ENCODE measurements around the gene RET.
"Not testable (repeated sequence)": the region's sequence is repeated elsewhere in the genome, so short reads cannot be mapped to it uniquely, and the experiment has no call there.

Gene RET

DNA sequence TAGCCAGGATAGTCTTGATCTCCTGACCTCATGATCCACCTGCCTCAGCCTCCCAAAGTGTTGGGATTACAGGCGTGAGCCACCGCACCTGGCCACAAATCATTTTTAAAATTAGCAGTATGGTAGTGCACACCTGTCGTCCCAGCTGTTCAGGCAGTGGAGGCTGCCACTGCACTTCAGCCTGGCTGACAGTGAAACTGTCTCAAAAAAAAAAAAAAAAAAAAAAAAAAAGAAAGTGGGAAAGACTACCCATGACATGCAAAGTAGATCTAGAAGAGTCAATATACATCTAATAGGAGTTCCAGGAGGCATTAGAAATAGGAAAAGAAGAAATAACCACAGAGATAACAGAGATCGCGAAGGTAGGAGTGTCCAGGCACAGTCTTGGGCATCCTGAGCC lies 64.6 kb downstream of the RET start:
- H3K27me3 ChIP-seq (ENCODE audit: control insufficient read depth, insufficient read depth, low read length) = peaks cover 6% of the 10 kb centered on the region
- peaks cover 21% of the 10 kb centered on the region for H3K4me1 ChIP-seq (ENCODE audit: control insufficient read depth, insufficient read depth, low read length)
- H3K36me3 ChIP-seq (ENCODE audit: control insufficient read depth, insufficient read depth, low read length) = no peaks in the 10 kb centered on the region
- H3K9me3 ChIP-seq (ENCODE audit: control insufficient read depth, insufficient read depth, low read length) = no peaks in the 10 kb centered on the region
- H3K4me3 ChIP-seq (ENCODE audit: low read depth, low read length) = no peak overlapping the region
- no peak overlapping the region for H3K9ac ChIP-seq (ENCODE audit: low read depth, low read length)

DNA sequence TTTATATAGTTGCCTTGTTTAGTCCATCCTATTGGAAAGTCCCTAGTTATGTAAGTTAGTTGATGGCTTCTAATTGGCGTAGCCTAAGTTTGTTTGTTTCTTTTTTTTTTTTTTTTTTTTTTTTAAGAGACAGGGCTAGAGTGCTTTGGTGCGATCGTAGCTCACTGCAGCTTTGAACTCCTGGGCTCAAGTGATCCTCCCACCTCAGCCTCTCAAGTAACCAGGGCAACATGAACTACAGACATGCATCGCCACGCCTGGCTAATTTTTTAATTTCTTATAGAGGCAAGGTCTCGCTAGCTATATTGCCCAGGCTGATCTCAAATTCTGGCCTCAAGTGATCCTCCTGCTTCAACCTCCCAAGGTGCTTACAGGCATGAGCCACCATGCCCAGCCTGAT lies 68.4 kb downstream of the RET start:
- no peaks in the 10 kb centered on the region for H3K27me3 ChIP-seq (ENCODE audit: control insufficient read depth, insufficient read depth, low read length)
- H3K4me1 ChIP-seq (ENCODE audit: control insufficient read depth, insufficient read depth, low read length) = peaks cover 19% of the 10 kb centered on the region
- no peaks in the 10 kb centered on the region for H3K36me3 ChIP-seq (ENCODE audit: control insufficient read depth, insufficient read depth, low read length)
- H3K9ac ChIP-seq (ENCODE audit: low read depth, low read length) = no peak overlapping the region
- H3K9me3 ChIP-seq (ENCODE audit: control insufficient read depth, insufficient read depth, low read length) = no peaks in the 10 kb centered on the region
- H3K4me3 ChIP-seq (ENCODE audit: low read depth, low read length) = no peak overlapping the region

DNA sequence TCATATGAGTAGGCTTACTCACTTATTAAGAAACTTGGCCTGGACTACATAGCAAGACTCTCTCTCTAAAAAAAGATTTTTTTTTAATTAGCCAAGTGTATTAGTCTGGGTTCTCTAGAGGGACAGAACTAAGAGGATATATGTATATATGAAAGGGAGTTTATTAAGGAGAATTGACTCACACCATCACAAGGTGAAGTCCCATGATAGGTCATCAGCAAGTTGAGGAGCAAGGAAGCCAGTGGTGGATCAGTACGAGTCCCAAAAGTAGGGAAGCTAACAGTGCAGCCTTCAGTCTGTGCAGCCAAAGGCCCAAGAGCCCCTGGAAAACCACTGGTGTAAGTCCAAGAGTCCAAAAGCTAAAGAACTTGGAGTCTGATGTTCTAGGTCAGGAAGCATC lies 69.1 kb downstream of the RET start:
- not testable (repeated sequence) for H3K27me3 ChIP-seq (ENCODE audit: control insufficient read depth, insufficient read depth, low read length); H3K9me3 ChIP-seq (ENCODE audit: control insufficient read depth, insufficient read depth, low read length); H3K9ac ChIP-seq (ENCODE audit: low read depth, low read length); H3K36me3 ChIP-seq (ENCODE audit: control insufficient read depth, insufficient read depth, low read length); H3K4me3 ChIP-seq (ENCODE audit: low read depth, low read length)
- H3K4me1 ChIP-seq (ENCODE audit: control insufficient read depth, insufficient read depth, low read length) = peaks cover 19% of the 10 kb centered on the region

DNA sequence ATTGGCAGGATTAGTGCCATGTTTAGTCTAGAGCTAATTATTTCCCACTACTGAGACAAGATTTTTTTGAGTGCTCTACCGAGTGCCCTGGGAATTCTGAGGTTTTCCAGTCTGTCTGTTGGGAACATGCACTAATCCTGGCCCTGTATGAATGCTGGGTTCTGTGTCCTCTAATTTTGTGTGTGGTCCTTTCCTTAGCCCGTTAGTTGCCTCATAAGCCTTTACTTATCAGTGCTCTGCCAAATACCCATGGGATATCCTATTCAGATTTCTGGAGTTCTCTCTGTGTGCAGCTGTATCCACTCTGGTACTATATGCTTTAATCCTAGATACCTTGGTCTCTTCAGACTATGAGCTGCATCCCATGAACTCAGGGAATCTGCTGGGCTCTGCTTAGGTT lies 74.5 kb downstream of the RET start:
- Histone ChIP-seq H3K9me3 (ENCODE audit: control insufficient read depth, insufficient read depth, low read length) (no peaks in the 10 kb centered on the region), H3K4me1 (ENCODE audit: control insufficient read depth, insufficient read depth, low read length) (no peaks in the 10 kb centered on the region), H3K36me3 (ENCODE audit: control insufficient read depth, insufficient read depth, low read length) (no peaks in the 10 kb centered on the region)

DNA sequence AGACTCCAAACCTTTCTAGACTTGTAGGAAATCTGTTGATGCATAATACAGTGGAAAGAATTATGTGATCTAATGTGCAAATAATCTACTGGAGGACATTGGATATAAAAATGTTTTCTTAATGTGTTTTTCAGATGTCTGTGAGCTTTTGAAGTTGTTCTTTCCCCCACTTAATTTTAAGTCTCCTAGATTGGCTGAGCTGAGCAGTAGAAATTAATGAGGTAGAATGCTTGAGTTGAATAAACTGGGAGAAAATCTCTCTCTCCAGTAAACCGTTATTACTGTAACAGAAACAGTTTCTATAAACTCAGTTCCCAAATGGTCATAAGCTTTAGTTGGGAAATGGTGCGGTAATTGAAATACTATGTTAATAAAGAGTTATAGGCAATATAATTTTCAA lies 77.0 kb downstream of the RET start:
- H3K9ac ChIP-seq (ENCODE audit: low read depth, low read length) = no peak overlapping the region
- H3K9me3 ChIP-seq (ENCODE audit: control insufficient read depth, insufficient read depth, low read length) = no peaks in the 10 kb centered on the region
- no peaks in the 10 kb centered on the region for H3K4me1 ChIP-seq (ENCODE audit: control insufficient read depth, insufficient read depth, low read length)
- no peaks in the 10 kb centered on the region for H3K36me3 ChIP-seq (ENCODE audit: control insufficient read depth, insufficient read depth, low read length)
- H3K4me3 ChIP-seq (ENCODE audit: low read depth, low read length) = no peak overlapping the region
- H3K27me3 ChIP-seq (ENCODE audit: control insufficient read depth, insufficient read depth, low read length) = no peaks in the 10 kb centered on the region

More for the DNA sequence above, 74.5 kb downstream of the RET start:
- H3K4me3 ChIP-seq (ENCODE audit: low read depth, low read length) = no peak overlapping the region
- no peaks in the 10 kb centered on the region for H3K27me3 ChIP-seq (ENCODE audit: control insufficient read depth, insufficient read depth, low read length)
- no peak overlapping the region for H3K9ac ChIP-seq (ENCODE audit: low read depth, low read length)

DNA sequence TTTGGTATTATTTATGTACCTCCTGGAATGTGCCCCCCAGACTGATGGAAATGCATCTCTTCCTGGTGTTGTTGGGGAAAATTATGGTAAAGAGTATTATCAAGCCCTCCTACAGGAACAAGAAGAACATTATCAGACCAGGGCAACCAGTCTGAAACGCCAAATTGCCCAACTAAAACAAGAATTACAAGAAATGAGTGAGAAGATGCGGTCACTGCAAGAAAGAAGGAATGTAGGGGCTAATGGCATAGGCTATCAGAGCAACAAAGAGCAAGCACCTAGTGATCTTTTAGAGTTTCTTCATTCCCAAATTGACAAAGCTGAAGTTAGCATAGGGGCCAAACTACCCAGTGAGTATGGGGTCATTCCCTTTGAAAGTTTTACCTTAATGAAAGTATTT lies 78.4 kb downstream of the RET start:
- no peaks in the 10 kb centered on the region for H3K4me1 ChIP-seq (ENCODE audit: control insufficient read depth, insufficient read depth, low read length)

DNA sequence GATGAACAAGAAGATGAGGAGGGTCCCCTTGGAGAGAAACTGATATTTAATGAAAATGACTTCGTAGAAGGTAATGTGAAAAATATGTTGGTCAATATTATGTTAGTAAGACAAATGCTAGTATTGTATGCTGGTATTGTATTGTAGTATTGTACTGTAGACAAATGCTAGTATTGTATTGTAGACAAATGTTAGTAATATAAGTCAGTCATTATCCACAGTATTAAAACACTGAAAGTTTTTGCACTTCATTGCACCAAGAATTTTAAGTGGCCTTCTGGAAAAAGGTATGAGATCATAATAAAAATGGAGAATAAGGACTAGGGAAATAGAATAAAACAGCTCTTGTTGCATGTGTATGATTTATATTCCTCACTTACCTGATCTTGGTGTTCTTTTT lies 78.9 kb downstream of the RET start:
- H3K4me1 ChIP-seq (ENCODE audit: control insufficient read depth, insufficient read depth, low read length) = no peaks in the 10 kb centered on the region
- no peaks in the 10 kb centered on the region for H3K36me3 ChIP-seq (ENCODE audit: control insufficient read depth, insufficient read depth, low read length)
- no peaks in the 10 kb centered on the region for H3K27me3 ChIP-seq (ENCODE audit: control insufficient read depth, insufficient read depth, low read length)
- no peak overlapping the region for H3K4me3 ChIP-seq (ENCODE audit: low read depth, low read length)
- no peaks in the 10 kb centered on the region for H3K9me3 ChIP-seq (ENCODE audit: control insufficient read depth, insufficient read depth, low read length)
- no peak overlapping the region for H3K9ac ChIP-seq (ENCODE audit: low read depth, low read length)

More for the DNA sequence above, 78.4 kb downstream of the RET start:
- Histone ChIP-seq H3K9ac (ENCODE audit: low read depth, low read length) (no peak overlapping the region), H3K36me3 (ENCODE audit: control insufficient read depth, insufficient read depth, low read length) (no peaks in the 10 kb centered on the region), H3K4me3 (ENCODE audit: low read depth, low read length) (no peak overlapping the region), H3K27me3 (ENCODE audit: control insufficient read depth, insufficient read depth, low read length) (no peaks in the 10 kb centered on the region), H3K9me3 (ENCODE audit: control insufficient read depth, insufficient read depth, low read length) (no peaks in the 10 kb centered on the region)

DNA sequence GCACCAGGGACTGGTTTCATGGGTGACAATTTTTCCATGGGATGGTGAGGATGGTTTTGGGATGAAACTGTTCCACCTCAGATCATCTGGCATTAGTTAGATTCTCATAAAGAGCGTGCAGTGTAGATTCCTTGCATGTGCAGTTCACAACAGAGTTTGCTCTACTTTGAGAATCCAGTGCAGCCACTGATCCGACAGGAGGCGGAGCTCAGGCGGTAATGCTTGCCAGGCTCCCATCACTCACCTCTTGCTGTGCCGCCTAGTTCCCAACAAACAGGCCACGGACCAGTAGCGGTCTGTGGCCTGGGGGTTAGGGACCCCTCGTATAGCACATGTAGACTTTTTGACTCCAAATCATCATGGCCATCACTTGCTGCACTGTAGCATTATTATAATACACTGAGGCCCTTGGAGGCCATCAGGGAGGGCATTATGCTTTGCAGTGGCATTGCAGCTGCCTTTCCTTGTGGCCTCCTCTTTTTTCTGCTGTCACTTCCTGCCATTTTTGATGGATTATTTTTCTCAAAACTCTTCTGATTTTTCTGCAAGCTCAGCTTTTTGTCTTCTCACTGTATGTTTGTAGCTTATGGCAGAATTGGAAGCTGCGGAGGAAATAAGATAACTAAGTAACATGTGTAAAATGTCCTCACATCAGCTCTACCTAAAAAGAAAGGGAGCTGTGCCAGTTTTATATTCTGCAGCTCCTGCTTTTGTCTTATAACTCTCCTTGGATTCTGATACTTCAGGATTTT lies 79.9 kb downstream of the RET start:
- no peak overlapping the region for H3K9ac ChIP-seq (ENCODE audit: low read depth, low read length)
- no peaks in the 10 kb centered on the region for H3K36me3 ChIP-seq (ENCODE audit: control insufficient read depth, insufficient read depth, low read length)
- H3K4me1 ChIP-seq (ENCODE audit: control insufficient read depth, insufficient read depth, low read length) = no peaks in the 10 kb centered on the region

DNA sequence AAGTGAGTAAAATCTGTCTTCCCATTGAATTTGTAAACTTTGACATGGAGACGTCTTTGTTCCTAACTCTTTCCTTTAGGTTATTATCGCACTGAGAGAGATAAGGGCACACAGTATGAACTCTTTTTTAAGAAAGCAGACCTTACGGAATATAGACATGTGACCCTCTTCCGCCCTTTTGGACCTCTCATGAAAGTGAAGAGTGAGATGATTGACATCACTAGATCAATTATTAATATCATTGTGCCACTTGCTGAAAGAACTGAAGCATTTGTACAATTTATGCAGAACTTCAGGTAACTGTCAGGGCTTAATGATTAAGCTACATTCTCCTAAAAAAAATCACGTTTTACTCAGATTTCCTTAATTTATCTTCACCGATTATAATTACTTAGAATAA lies 81.8 kb downstream of the RET start:
- Histone ChIP-seq H3K4me3 (ENCODE audit: low read depth, low read length) (no peak overlapping the region), H3K4me1 (ENCODE audit: control insufficient read depth, insufficient read depth, low read length) (no peaks in the 10 kb centered on the region), H3K9ac (ENCODE audit: low read depth, low read length) (no peak overlapping the region), H3K27me3 (ENCODE audit: control insufficient read depth, insufficient read depth, low read length) (no peaks in the 10 kb centered on the region), H3K9me3 (ENCODE audit: control insufficient read depth, insufficient read depth, low read length) (no peaks in the 10 kb centered on the region), H3K36me3 (ENCODE audit: control insufficient read depth, insufficient read depth, low read length) (no peaks in the 10 kb centered on the region)

More for the DNA sequence above, 79.9 kb downstream of the RET start:
- Histone ChIP-seq H3K9me3 (ENCODE audit: control insufficient read depth, insufficient read depth, low read length) (no peaks in the 10 kb centered on the region), H3K27me3 (ENCODE audit: control insufficient read depth, insufficient read depth, low read length) (no peaks in the 10 kb centered on the region), H3K4me3 (ENCODE audit: low read depth, low read length) (no peak overlapping the region)

DNA sequence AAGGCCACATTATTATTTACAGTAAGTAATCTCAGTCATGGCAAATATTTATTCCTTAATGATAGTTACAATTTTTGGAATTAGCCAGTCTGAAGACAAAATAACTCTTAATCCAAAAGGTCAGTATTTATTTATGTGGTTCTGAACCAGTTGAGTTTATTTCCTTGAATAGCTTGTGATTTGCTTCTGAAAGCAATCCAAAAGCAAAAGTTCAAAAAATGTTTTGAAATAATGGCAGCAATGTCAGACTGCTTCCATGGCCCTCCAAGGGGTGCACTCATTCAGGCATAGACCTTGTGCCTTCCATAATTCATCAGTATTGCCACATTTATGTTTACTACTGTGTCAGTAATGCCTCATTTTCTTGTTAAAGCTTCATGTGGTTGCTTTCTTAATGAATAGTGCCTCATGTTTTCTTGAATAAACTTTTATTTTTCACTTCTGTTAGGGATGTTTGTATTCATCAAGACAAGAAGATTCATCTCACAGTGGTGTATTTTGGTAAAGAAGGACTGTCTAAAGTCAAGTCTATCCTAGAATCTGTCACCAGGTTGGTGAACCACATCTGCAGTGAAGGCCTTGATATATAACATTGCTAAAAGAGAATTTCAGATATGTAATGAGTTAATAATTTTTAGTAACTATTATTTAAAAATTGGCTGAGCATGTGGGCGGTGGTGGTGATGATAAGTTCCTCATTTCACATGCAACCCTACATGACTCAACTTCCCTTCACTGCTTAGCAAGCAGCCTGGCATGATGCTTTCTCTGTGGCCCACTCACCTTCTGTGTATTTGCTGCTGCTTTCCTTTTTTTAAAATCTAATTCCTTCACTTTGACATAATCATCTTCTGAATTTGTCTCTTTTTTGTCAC lies 83.4 kb downstream of the RET start:
- H3K4me3 ChIP-seq (ENCODE audit: low read depth, low read length) = no peak overlapping the region
- H3K9ac ChIP-seq (ENCODE audit: low read depth, low read length) = no peak overlapping the region
- H3K36me3 ChIP-seq (ENCODE audit: control insufficient read depth, insufficient read depth, low read length) = no peaks in the 10 kb centered on the region
- no peaks in the 10 kb centered on the region for H3K27me3 ChIP-seq (ENCODE audit: control insufficient read depth, insufficient read depth, low read length)
- H3K9me3 ChIP-seq (ENCODE audit: control insufficient read depth, insufficient read depth, low read length) = no peaks in the 10 kb centered on the region
- H3K4me1 ChIP-seq (ENCODE audit: control insufficient read depth, insufficient read depth, low read length) = no peaks in the 10 kb centered on the region

DNA sequence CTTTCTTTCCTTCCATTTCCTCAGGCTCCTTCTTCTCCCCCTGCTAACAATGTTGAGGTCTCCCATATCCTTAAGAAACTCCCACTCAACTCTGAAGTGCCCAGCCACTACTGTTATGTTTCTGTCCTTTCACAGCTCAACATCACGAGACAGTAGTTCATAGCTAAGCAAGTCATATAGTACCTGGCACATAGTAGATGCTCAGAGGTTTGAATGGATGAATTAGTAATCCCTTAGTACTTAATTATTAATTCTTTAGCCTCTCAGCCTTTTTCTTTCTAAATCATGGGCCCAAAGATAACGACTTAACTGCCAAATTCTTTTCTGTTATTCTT lies 84.0 kb downstream of the RET start:
- Histone ChIP-seq H3K4me1 (ENCODE audit: control insufficient read depth, insufficient read depth, low read length) (no peaks in the 10 kb centered on the region), H3K27me3 (ENCODE audit: control insufficient read depth, insufficient read depth, low read length) (no peaks in the 10 kb centered on the region), H3K9me3 (ENCODE audit: control insufficient read depth, insufficient read depth, low read length) (no peaks in the 10 kb centered on the region), H3K4me3 (ENCODE audit: low read depth, low read length) (no peak overlapping the region), H3K9ac (ENCODE audit: low read depth, low read length) (no peak overlapping the region), H3K36me3 (ENCODE audit: control insufficient read depth, insufficient read depth, low read length) (no peaks in the 10 kb centered on the region)

DNA sequence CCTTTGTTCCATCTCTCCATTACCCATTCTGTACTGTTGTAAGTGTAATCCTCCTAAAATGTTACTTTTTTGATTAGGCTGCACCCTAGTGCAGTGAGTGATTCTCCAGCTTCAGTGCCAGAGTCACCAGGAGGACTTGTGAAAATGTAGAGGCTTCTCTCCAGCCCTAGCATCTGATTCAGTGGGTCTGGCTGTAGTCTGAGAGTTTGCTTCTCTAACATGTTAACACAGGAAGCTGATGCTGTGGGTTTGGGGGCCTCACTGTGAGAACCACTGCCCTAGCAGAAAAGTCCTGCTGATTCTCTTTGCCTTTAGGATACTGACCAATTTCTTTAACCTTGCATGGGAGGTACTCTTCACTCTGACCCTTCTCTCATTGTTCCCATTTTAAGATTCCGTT lies 85.7 kb downstream of the RET start:
- H3K27me3 ChIP-seq (ENCODE audit: control insufficient read depth, insufficient read depth, low read length) = no peaks in the 10 kb centered on the region
- no peak overlapping the region for H3K4me3 ChIP-seq (ENCODE audit: low read depth, low read length)
- no peaks in the 10 kb centered on the region for H3K4me1 ChIP-seq (ENCODE audit: control insufficient read depth, insufficient read depth, low read length)
- no peaks in the 10 kb centered on the region for H3K9me3 ChIP-seq (ENCODE audit: control insufficient read depth, insufficient read depth, low read length)
- H3K36me3 ChIP-seq (ENCODE audit: control insufficient read depth, insufficient read depth, low read length) = no peaks in the 10 kb centered on the region
- no peak overlapping the region for H3K9ac ChIP-seq (ENCODE audit: low read depth, low read length)

Measured in iPS-15b (cell line).